Suprapubic skin (tissue), 4 donors: ENCODE measurements around the gene SYNE3. TPM values are rescaled to one million over a fixed set of nuclear protein-coding genes. Genes with fewer than 3 reads are reported as not detected.

ENCODE experiments used
- DNase-seq, 2 donors: peaks; one replicate each; pipeline ENCODE4 v3.0.0-alpha.2; 2019; ENCODE audit warnings: low spot score in 2 of 2
- H3K27ac ChIP-seq: fragments of 200-600 bp; sonication (generic); one replicate; pipeline ENCODE4 v1.5.1; 2019
- H3K27me3 ChIP-seq: fragments of 200-600 bp; sonication (generic); one replicate; pipeline ENCODE4 v1.5.1; 2019
- H3K36me3 ChIP-seq: fragments of 200-600 bp; sonication (generic); one replicate; pipeline ENCODE4 v1.5.1; 2019
- H3K4me1 ChIP-seq: fragments of 200-600 bp; sonication (generic); one replicate; pipeline ENCODE4 v1.5.1; 2019
- H3K4me3 ChIP-seq: fragments of 200-600 bp; sonication (generic); one replicate; pipeline ENCODE4 v1.5.1; 2019; ENCODE audit warnings: mild to moderate bottlenecking
- H3K9me3 ChIP-seq: fragments of 200-600 bp; sonication (generic); one replicate; pipeline ENCODE4 v1.5.1; 2019
- CTCF ChIP-seq, 2 donors: fragments of 200-600 bp in 1 of 2; fragments of 450-650 bp in 1 of 2; sonication (generic) in 1 of 2; IDR thresholded peaks; one replicate each; pipeline ENCODE4 v1.5.1; 2016 to 2019; ENCODE audit warnings: antibody characterized with exemption in 2 of 2, mild to moderate bottlenecking in 1 of 2, moderate library complexity in 1 of 2
- EP300 ChIP-seq: sonication (generic); formaldehyde crosslinking; IDR thresholded peaks from one replicate; pipeline ENCODE4 v1.6.1; 2017; ENCODE audit warnings: antibody characterized with exemption
- POLR2A ChIP-seq, 2 donors: fragments of 450-650 bp; IDR thresholded peaks; one replicate each; pipeline ENCODE4 v1.6.1; 2017; ENCODE audit warnings: antibody characterized with exemption in 2 of 2, mild to moderate bottlenecking in 2 of 2, moderate library complexity in 2 of 2
- POLR2AphosphoS5 ChIP-seq, 3 donors: sonication (generic); formaldehyde crosslinking; IDR thresholded peaks; one replicate each; pipeline ENCODE4 v1.6.1; 2017; ENCODE audit warnings: antibody characterized with exemption in 3 of 3
- WGBS: methylation state at CpG from one replicate; pipeline ENCODE4 v1.1.5; 2018; 5-methylcytosine and 5-hydroxymethylcytosine counted together
- total RNA-seq, 4 donors: library from RNA; depleted of rRNA; stranded (reverse); fragments of >200 nt; gene quantifications; one replicate each; pipeline ENCODE4 v1.1.0, GENCODE V29; 2016

The SYNE3 gene
- total RNA-seq, 4 donors from 2014 or later = 9.1 to 21.4 (median 12.8) TPM

- 16% methylated on average over 6 of the region's 10 CpGs for WGBS
- no peak overlapping the region for H3K4me3 ChIP-seq
- peak overlapping the region; percentile 30 for H3K27ac ChIP-seq
- peaks cover 29% of the 10 kb centered on the region for H3K4me1 ChIP-seq
- no peak for DNase-seq
- peaks cover 37% of the 10 kb centered on the region for H3K36me3 ChIP-seq
- H3K9me3 ChIP-seq = no peaks in the 10 kb centered on the region
- TF ChIP-seq POLR2AphosphoS5 (IDR thresholded peaks at IDR 0.05) = no peak
- no peak for TF ChIP-seq POLR2A (IDR thresholded peaks at IDR 0.05)
- TF ChIP-seq EP300 = no peak
- no peak for TF ChIP-seq CTCF (IDR thresholded peaks at IDR 0.05)
- H3K27me3 ChIP-seq = no peaks in the 10 kb centered on the region
These were observed 43.6 kb downstream of the SYNE3 start for GRCh38 chr14:95472819-95473251.

GRCh38 chr14:95471476-95471875 is 45.0 kb downstream of the SYNE3 start:
- Histone ChIP-seq H3K4me3 (no peak overlapping the region), H3K36me3 (peaks cover 50% of the 10 kb centered on the region), H3K9me3 (no peaks in the 10 kb centered on the region), H3K4me1 (peaks cover 27% of the 10 kb centered on the region), H3K27me3 (no peaks in the 10 kb centered on the region), H3K27ac (peak overlapping the region; percentile 23)
- no peak for DNase-seq
- 67% methylated on average over 7 of the region's 7 CpGs for WGBS
- no peak for TF ChIP-seq POLR2AphosphoS5 (IDR thresholded peaks at IDR 0.05)
- TF ChIP-seq EP300 = no peak
- no peak for TF ChIP-seq POLR2A (IDR thresholded peaks at IDR 0.05)
- TF ChIP-seq CTCF (IDR thresholded peaks at IDR 0.05) = no peak

- no peaks in the 10 kb centered on the region for H3K27me3 ChIP-seq
- peaks cover 54% of the 10 kb centered on the region for H3K36me3 ChIP-seq
- TF ChIP-seq POLR2A (IDR thresholded peaks at IDR 0.05) (no peak), CTCF (IDR thresholded peaks at IDR 0.05) (no peak), POLR2AphosphoS5 (IDR thresholded peaks at IDR 0.05) (no peak), EP300 (no peak)
- no peak for DNase-seq
- no peaks in the 10 kb centered on the region for H3K9me3 ChIP-seq
- H3K27ac ChIP-seq = peak overlapping the region; percentile 23
- H3K4me1 ChIP-seq = peaks cover 27% of the 10 kb centered on the region
- WGBS = 92% methylated on average over 2 of the region's 2 CpGs
- no peak overlapping the region for H3K4me3 ChIP-seq
These were observed 45.4 kb downstream of the SYNE3 start for GRCh38 chr14:95471016-95471415.

- 94% methylated on average over 3 of the region's 3 CpGs for WGBS
- H3K4me1 ChIP-seq = peaks cover 31% of the 10 kb centered on the region
- no peaks in the 10 kb centered on the region for H3K27me3 ChIP-seq
- no peak overlapping the region for H3K4me3 ChIP-seq
- no peak for DNase-seq
- no peaks in the 10 kb centered on the region for H3K9me3 ChIP-seq
- TF ChIP-seq CTCF (IDR thresholded peaks at IDR 0.05) = no peak
- no peak for TF ChIP-seq EP300
- TF ChIP-seq POLR2AphosphoS5 (IDR thresholded peaks at IDR 0.05) = no peak
- no peak for TF ChIP-seq POLR2A (IDR thresholded peaks at IDR 0.05)
- no peak overlapping the region for H3K27ac ChIP-seq
- peaks cover 49% of the 10 kb centered on the region for H3K36me3 ChIP-seq
These were observed 47.3 kb downstream of the SYNE3 start for GRCh38 chr14:95469134-95469481.

- Histone ChIP-seq H3K27ac (no peak overlapping the region), H3K36me3 (peaks cover 46% of the 10 kb centered on the region), H3K27me3 (no peaks in the 10 kb centered on the region), H3K4me1 (peaks cover 36% of the 10 kb centered on the region), H3K9me3 (no peaks in the 10 kb centered on the region), H3K4me3 (no peak overlapping the region)
- WGBS = 87% methylated on average over 4 of the region's 4 CpGs
- TF ChIP-seq EP300 = no peak
- TF ChIP-seq POLR2AphosphoS5 (IDR thresholded peaks at IDR 0.05) = no peak
- no peak for DNase-seq
These were observed 47.9 kb downstream of the SYNE3 start for GRCh38 chr14:95468448-95469133.

GRCh38 chr14:95467657-95468056 is 48.8 kb downstream of the SYNE3 start:
- Histone ChIP-seq H3K27me3 (no peaks in the 10 kb centered on the region), H3K9me3 (no peaks in the 10 kb centered on the region), H3K36me3 (peaks cover 46% of the 10 kb centered on the region), H3K27ac (no peak overlapping the region), H3K4me3 (no peak overlapping the region), H3K4me1 (peaks cover 37% of the 10 kb centered on the region)
- 80% methylated on average over 3 of the region's 6 CpGs for WGBS
- TF ChIP-seq POLR2AphosphoS5 (IDR thresholded peaks at IDR 0.05) (no peak), EP300 (no peak), CTCF (IDR thresholded peaks at IDR 0.05) (no peak), POLR2A (IDR thresholded peaks at IDR 0.05) (no peak)
- no peak for DNase-seq
